ENCODE data around the gene INSC.

Gene INSC

DNA sequence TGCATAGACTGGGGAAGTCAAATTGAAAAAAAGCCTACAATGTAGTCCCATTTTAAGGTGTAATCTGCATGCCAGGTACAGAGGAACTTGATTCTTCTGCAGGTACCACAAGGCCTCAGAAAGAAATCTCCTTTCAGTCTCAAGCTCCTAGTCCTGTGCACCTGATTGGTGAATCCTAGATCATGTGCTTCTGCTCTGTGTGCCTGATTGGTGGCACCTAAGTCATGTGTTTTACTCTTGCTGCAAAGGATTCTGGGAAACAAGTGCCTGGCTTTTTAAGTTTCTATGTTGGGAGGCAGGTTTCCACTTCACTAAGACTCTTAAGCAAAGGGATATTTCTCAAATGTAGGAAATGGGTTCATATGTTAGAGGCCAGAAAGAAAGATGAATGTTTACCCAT is 29.1 kb downstream of the INSC start:
- intact Hi-C loops (cut with DNase I), result no loop called here

GRCh38 chr11:15144347-15144746 is 29.6 kb downstream of the INSC start:
- no peak for DNase-seq
- intact Hi-C loops (cut with DNase I), result no loop called here

More for the DNA sequence above, 29.1 kb downstream of the INSC start:
- DNase-seq, result no peak

GRCh38 chr11:15145151-15145550 is 30.4 kb downstream of the INSC start:
- intact Hi-C loops (cut with DNase I), result no loop called here
- no peak for DNase-seq

- intact Hi-C loops (cut with DNase I), result no loop called here
- no peak for DNase-seq
Measured at GRCh38 chr11:15145615-15146014, 30.9 kb downstream of the INSC start.

GRCh38 chr11:15146271-15147003 is 31.7 kb downstream of the INSC start:
- DNase-seq, result peak in 1 of 42 donors; percentile 13
- intact Hi-C loops (cut with DNase I), result no loop called here

DNA sequence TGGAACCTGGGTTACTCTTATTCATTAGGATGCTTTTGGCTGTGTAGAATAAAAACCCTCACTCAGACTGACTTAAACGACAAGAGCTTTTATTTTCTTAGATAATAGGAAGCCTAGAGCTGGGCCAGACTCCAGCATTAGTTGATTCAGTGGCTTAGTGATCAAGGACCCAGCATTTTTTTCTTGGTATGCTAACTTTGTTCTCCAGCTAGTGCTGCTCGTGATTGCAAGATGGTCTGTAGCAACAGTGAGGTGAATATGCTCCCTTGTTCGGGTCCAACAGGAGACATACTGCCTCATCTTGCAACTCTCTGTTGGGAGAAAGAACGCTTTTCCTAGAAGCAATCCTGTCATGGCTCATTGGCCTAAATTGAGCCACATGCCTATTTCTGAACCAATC is 33.4 kb downstream of the INSC start:
- peak in 1 of 42 donors; percentile 25 for DNase-seq

DNA sequence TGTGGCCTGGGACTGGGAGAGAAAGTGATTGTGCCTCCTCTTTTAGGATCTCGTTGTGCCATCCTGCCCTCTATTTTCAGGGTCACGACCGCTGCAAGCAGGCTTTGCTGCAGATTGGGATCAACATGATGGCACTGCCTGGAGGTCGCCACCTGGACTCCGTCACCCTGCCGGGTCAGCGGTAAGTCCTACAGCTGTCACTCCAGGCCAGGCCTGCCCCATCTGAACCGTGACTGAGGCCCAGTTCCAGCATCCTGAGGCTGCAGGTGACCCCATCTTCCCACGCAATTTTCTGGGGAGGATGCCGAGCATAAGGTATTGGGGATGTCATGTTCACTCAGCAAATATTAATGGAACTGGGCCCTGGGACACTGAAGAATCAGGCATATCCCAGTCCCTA is 34.3 kb downstream of the INSC start:
- intact Hi-C loops (cut with DNase I), result no loop called here
- DNase-seq, result peak in 1 of 42 donors; percentile 17

More for the DNA sequence above, 33.4 kb downstream of the INSC start:
- intact Hi-C loops (cut with DNase I), result no loop called here

GRCh38 chr11:15150507-15150906 is 35.8 kb downstream of the INSC start:
- intact Hi-C loops (cut with DNase I), result no loop called here
- DNase-seq, result no peak

GRCh38 chr11:15153231-15153630 is 38.5 kb downstream of the INSC start:
- intact Hi-C loops (cut with DNase I), result no loop called here
- DNase-seq, result no peak

- DNase-seq, result no peak
- intact Hi-C loops (cut with DNase I), result no loop called here
Measured at GRCh38 chr11:15157181-15157580, 42.5 kb downstream of the INSC start.

DNA sequence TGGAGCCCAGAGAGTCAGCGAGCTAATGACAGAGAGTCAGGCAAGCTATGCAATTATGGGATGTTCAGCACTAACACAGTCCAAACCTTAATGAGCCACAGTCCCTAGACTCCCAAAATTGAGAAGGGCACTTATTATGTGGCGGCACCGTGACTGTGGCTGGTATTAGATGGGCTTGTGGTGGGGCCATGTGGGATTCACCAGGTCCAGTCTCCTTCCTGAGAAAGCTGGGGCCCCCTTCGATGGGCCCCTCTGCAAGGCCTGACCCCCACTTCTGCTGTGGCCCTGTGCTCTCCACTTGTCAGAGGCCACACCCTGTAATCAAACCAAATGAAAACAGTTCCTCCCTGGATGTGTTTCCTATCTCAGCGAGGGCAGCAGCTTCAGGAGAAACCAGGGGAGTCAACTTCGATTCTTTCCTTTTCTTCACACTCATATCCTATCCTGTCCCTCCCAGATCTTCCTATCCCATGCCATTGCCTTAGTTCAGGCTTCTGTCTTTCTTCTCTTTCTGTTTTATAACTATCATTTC is 42.9 kb downstream of the INSC start:
- intact Hi-C loops (cut with DNase I), result no loop called here
- DNase-seq, result no peak

- DNase-seq, result no peak
- intact Hi-C loops (cut with DNase I), result no loop called here
Measured at GRCh38 chr11:15158351-15159015, 43.8 kb downstream of the INSC start.

- DNase-seq, result no peak
- intact Hi-C loops (cut with DNase I), result no loop called here
Measured at GRCh38 chr11:15159085-15159484, 44.4 kb downstream of the INSC start.

- intact Hi-C loops (cut with DNase I), result no loop called here
- no peak for DNase-seq
Measured at GRCh38 chr11:15161790-15162189, 47.1 kb downstream of the INSC start.

DNA sequence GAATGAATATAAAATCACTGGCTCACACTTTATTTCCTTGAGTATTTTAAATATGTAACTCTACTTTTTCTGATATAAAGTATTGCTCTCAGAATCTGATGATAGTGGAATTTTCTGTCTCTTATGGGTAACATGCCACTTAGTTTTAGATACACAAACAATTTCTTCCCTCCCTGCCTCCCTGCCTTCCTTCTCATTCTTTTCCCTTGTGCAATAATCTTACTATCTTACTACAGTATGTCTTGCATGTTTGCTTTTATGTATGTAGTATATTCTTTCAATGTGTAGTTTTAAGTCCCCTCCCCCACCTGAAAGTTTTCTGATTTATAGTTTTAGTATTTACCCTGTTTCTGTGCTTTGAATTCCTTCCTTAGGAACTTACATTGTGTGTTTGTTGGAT is 48.4 kb downstream of the INSC start:
- intact Hi-C loops (cut with DNase I), result no loop called here
- DNase-seq, result no peak

GRCh38 chr11:15166204-15166603 is 51.5 kb downstream of the INSC start:
- intact Hi-C loops (cut with DNase I), result no loop called here
- DNase-seq, result no peak

DNA sequence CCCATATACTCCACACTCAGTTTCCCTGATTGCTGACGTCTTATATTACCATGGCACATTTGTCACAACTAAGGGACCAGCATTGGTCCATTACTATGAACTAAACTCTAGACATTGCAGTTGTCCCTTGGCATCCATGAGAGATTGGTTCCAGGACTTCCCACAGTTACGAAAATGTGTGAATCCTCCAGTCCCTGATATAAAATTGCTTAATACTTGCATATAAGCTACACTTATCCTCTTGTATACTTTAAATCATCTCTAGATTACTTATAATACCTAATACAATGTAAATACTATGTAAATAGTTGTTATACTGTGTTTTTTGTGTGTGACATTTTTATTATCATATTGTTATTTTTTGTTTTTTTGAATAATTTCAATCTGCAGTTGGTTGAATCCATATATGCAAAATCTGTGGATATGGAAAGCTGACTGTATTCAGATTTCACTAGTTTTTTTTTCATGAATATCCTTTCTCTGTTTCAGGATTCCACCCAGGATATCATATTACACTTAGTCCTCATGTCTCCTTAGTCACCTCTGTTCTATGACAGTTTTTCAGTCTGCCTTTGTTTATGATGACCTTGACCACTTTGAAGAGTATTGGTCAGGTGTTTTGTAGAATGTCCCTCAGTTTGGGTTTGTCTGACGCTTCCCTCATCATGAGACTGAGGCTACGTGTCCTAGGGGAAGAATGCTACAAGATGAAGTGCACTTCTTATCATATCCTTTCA is 55.3 kb downstream of the INSC start:
- intact Hi-C loops (cut with DNase I), result no loop called here
- no peak for DNase-seq

DNA sequence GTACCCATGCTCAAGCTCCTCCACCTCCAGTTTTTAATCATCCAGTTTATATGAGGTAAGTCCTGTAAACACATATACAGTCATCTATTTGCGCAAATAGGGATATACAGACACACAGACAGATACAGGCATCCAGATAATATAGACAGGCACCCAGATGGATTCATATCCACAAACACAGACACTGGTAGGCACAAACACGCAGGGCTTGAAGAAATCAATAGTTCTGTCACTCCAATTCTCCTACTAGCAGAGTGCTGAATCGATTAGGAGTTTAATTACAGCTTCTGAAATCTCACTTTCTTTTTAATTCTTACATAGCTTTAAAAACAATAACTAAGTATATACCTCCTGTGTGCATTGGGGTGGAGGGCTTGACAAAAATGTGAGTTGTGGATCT is 56.0 kb downstream of the INSC start:
- no peak for DNase-seq
- intact Hi-C loops (cut with DNase I), result no loop called here

GRCh38 chr11:15171956-15172355 is 57.2 kb downstream of the INSC start:
- intact Hi-C loops (cut with DNase I), result no loop called here
- DNase-seq, result no peak

DNA sequence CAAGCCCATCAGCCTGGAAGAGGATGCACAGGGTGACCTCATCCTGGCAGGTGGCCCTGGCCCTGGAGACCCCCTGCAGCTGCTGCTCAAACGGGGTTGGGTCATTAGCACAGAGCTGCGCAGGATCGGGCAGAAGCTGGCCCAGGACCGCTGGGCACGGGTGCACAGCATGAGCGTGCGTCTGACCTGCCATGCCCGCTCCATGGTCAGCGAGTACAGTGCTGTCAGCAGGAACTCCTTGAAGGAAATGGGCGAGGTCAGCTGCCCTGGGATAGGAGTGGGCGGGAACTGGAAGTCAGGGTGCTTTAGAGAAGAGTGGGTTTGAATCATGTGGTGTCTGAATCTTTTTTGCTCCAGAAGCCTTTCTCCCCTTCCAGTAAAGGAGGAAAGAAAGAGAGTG is 61.1 kb downstream of the INSC start:
- intact Hi-C loops (cut with DNase I), result no loop called here
- DNase-seq, result no peak
